GM19099 (cell line): ENCODE data around the gene RELN.

Experiments used
- POLR2A ChIP-seq: IDR thresholded peaks from 3 replicates; pipeline ENCODE4 v1.6.1; 2011; ENCODE audit warnings: low read depth; ENCODE audit not compliant: insufficient read length; ENCODE audit errors: extremely low read depth

RELN gene

DNA sequence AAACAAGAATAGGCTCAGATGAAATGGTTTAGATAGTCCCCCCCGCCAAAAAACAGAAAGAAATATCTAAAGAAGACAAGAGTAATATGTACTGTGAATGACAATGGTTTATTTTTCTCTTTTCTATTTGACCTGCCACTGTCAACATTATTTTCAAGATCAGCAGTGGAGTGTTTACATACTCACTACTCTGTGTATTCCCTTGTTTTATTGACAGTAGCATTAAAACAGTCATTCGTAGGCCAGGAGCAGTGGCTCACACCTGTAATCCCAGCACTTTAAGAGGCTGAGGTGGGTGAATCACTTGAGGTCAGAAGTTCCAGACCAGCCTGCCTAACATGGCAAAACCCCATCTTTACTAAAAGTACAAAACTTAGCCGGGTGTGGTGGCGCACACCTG, 298.2 kb downstream of the RELN start:
- no peak for TF ChIP-seq POLR2A

DNA sequence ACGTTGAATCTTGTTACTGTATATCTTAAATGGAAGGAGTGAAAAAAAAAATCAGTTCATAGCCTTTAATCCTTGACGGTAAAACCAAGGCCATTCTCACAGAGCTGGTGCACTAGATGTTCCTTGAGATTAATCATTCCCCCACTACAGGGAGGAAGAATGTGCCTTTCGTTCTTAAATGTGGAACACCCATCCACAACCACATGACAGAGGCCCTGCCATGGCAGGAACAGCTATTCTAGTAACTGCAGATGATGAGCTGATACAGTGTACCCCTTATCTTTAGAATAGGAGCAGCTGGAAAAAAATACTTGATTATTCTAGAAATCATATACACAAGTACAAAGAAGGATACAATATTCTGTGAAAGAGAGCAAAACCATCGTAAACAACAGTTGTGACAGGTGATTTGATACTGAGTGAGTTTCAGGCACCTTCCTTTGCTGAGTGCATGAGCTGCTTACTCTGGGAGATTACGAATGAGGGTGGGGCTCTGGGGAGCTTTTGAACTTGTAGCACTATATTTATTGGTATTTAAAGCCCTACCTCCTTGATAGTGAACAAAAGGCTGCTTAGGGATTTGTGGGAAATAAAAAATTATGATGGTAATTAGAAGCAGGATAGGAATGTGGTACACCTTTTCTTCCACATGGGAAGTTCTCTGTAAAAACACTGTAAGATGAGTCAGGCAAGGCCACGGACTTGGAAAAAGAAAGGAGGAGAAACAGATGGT, 299.1 kb downstream of the RELN start:
- no peak for TF ChIP-seq POLR2A

DNA sequence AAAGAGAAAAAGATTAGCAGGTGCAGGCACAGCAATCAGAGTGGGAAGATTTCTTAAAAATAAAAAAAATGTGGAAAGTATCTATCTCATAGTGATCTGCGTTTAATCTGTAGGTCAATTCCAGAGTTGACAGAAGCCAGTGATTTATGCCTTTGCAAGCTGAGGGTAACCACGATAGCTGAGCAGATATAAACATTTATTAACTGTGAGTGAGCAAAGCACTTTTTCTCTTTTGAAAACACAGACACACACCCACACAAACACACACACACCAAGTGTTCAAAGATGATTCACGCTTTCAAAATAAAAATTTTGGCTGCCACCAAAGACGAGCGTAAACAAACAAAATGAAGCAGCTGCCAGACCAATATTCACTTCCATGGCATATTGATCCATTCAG, 300.2 kb downstream of the RELN start:
- TF ChIP-seq POLR2A: no peak

DNA sequence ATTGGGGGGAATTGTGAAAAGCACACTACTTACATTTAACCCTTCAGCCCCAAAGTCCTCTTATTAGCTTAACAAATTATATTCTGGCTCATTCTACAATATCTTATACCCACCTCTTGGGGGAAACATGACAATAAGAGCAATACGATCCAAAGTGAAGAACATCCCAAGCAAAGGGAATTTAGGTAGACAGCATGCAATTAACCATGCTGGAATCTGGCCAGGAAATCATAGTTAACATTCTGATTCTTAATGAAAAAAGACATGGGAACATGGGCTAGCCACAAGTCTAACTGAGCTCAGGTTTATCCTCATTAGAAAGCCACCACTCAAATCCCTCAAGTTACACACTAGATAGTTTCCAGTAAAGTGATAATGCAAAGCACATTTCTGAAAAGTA, 301.5 kb downstream of the RELN start:
- no peak for TF ChIP-seq POLR2A

DNA sequence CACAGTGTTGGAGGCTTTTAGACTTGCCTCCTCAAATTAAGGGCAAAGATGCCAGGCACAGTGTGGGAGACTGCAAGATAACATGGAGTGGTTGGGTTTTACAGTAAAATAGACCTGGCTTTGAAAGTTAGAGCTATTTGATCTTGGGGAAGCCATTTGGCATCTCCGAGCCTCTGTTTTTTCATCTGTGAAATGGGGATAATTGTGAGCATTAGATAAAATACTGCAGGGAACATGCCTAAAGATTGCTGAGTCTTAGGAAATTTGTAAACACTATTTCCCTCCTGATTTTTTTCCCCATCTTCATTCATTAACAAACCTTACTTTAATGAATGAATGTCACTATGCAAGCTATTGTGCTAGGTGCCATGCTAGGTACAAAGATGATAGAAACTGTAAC, 302.2 kb downstream of the RELN start:
- no peak for TF ChIP-seq POLR2A

DNA sequence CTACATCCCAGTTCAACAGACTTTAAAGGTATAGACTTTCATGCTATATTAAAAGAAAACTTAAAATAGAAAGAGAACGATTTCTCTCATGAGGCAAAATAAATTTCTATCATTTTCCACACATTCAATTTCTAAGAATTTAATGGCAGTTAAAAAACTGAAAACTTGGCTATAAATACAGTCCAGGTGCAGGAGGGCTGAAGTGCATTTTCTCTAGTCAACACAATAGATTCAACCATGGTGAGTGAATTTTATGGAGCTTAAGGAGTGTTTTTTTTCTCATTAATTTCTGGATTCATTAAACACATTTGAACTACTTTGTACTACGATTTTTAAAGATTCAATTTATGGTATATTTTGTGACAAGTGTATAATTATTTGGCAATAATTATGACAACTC, 302.7 kb downstream of the RELN start:
- no peak for TF ChIP-seq POLR2A

DNA sequence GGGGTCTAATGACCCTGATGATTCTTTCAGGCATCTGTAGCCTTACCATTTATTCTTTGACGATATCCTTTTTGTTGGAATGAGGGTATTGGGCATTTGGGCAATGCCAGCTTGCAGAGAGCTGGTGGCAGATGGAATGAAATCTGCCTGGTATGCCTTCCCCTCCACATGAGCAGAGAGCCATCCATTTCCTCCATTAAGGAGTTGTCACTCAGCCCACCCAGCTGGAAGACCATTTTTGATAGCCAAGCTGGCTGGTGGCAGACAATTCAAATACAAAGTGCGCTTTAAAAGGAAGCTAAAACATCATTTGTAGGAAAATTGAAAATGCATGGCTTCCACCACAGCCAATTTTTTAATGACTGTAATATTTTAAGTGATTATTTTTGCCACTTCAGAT, 303.4 kb downstream of the RELN start:
- TF ChIP-seq POLR2A: no peak

DNA sequence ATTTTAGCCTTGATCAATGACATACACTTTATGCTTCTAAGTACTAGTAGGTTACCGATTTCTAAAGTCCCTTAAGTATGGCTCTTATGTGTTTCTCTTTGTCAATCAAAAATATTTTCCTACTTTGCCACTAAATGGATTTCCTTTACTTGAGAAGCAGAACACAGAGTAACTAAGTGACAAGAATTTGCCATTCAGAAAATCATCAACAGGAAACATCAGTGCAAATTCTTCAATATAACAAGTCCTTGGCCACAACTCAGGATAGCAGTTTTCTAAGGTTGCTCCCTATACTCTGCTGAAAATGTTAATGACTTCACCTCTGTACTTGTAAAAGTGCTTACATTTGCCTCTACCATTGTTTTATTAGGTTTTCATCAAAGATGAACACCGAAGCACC, 303.8 kb downstream of the RELN start:
- no peak for TF ChIP-seq POLR2A

DNA sequence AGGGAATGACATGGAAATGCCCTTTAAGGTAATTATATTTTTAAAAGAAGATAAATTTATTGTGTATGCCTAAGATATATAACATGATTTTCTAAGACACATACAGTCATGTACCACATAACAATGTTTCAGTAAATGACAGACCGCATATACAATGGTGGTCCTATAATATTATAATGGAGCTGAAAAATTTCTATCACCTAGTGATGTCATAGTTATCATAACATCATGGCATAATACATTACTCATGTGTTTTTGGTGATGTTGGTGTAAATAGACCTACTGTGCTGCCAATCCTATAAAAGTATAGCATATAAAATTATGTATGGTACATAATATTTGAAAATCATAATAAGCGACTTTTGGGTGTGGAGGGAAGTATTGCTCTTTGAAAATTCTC, 306.1 kb downstream of the RELN start:
- TF ChIP-seq POLR2A: no peak

DNA sequence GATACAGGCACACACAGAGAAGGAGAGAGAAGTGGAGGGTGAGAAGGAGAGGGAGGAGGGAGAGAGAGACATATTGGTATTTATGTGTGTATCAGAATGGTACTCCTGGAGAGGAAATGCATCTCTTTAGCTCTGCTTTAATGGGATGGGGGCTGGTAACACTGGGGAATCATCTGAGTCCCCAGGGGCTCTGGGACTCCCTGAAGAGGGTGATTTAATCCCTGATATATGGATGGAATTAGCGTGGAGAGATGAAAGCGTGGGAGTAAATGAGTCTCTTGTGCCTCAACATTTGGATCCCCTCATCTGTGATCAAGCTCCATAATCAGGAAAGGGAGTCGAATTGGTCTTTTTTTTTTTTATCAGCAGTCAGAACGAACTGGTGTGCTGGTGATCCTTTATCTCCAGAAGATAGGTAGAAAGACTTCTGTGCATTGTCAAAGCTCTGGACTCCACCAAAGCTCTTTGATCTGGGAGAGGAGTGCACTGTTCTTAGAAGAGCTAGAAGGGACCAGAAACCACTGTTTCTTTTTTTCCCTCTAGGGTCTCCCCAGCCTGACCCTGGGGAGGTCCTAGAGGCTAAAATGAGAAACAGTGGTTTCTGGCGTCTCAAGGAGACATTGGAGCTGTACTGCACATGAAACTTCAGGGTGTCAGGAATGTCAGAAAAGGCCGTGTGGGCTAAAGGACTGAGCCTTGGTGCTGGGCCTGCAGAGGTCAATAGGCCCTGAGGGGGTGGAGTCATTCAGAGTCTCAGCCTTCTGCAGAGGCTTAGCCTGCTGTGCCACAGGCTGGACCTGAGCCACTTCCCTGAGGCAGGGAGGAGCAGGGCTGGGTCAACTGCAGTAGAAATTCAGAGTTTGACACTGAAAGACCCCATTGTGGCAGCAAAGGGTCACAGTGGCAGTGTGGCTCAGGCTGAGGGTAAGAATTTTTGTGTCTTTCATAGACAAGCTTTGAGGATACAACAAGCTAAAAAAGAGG, 309.0 kb downstream of the RELN start:
- TF ChIP-seq POLR2A: no peak

DNA sequence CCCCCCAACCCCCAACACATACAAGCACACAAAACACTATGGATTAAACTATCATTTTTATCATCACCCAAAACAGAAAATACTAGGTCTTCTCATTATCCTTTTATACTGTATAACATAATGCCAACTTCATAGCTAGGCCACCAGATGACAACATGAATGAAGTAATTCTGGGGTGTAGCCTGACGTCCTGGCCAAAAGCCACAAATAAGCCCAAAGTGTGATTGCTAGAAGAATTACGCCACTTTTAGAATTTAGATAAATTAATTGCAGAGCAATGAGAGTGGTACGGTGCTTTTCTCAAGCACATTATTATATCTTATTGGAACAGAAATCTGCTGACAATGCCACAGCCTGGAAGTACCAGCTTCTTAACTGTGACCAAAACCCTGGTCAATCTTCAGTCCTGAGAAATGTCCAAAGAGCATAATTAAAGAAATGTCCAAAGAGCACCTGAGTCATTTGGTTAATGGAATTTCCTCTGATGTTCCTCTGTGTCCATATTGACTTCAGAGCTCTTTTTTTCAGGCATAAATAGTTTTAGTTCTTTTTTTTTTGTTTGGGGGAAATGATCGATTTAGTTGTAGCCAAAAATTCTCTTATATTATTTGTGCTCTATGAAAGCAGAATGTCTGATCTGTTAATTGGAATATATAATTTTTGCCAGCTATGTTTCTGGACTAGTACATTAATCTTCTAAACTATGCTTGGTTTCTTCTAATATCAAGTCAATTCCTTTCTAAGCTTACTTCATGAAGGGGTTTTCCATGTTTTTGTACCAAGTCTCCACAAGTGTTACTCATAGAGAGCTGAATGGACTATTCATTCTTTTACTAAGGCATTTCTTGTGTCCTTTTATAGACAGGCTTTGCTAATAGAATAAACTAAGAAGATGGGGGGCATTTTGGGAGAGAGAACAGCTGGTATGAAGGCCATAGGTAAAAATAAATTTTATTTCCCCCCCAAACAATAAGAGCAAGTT, 310.0 kb downstream of the RELN start:
- no peak for TF ChIP-seq POLR2A

DNA sequence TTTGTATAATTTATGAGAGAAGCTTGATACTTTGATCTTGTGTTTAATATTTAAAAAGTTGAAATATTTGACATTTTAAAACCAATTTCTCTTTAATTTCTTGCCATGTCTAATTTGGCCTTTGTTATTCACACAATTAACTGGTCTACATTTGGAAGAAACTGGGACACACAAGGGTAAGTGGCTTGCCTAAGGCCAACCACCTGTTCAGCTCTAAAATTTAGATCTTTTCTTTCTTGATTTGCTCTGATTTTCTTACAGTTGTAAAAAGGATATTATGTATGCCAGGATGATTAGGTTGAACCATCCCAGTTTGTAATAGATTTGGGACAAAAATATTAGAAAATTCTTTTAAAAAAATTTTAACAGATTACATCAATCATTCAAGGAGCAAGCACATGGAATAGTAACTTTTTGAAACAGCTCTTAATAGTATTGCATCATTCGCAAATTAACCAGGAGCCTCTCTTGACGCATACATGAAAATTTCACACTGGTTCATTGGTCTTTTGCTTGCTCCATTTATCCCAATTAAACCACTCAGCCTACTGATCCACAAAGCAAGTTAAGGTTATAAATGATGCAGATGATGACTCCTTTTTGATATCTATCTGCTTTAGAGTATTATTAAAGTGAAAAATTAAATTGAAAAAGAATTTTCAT, 321.0 kb downstream of the RELN start:
- TF ChIP-seq POLR2A: no peak

DNA sequence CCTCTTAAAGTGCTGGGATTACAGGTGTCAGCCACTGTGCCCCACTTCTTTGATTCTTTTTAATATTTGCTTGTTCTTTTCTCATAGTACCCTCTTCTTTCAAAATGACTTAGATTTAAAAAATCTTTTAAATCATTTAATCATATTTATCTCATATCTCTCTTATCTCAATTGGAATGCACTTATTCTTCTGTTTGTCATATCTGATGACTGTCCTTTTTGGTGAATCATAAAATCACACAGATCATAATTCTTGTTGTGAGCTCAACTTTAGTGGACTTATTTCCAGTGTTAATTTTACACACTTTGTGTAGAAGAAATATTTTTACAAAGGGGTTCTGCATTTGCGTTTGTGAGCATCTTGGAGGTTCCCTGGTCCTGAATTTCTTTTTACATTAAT, 323.1 kb downstream of the RELN start:
- TF ChIP-seq POLR2A: no peak

DNA sequence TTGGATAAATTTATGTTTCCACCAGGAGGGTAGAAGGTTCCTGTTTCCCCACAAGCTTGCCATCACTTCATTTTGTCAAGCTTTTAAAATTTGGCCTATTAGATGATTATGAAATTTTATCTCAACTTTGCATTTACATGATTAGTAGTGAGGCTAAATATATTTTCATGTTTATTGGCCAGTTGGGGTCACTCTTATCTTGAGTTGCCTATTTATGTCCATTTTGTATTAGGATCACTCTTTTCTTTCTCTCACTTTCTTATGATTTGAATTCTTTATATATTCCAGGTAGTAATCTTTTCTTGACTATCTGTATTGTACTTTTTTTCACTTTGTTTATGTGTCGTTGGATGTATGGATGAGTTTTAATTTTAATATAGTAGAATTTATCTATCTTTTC, 324.9 kb downstream of the RELN start:
- no peak for TF ChIP-seq POLR2A

DNA sequence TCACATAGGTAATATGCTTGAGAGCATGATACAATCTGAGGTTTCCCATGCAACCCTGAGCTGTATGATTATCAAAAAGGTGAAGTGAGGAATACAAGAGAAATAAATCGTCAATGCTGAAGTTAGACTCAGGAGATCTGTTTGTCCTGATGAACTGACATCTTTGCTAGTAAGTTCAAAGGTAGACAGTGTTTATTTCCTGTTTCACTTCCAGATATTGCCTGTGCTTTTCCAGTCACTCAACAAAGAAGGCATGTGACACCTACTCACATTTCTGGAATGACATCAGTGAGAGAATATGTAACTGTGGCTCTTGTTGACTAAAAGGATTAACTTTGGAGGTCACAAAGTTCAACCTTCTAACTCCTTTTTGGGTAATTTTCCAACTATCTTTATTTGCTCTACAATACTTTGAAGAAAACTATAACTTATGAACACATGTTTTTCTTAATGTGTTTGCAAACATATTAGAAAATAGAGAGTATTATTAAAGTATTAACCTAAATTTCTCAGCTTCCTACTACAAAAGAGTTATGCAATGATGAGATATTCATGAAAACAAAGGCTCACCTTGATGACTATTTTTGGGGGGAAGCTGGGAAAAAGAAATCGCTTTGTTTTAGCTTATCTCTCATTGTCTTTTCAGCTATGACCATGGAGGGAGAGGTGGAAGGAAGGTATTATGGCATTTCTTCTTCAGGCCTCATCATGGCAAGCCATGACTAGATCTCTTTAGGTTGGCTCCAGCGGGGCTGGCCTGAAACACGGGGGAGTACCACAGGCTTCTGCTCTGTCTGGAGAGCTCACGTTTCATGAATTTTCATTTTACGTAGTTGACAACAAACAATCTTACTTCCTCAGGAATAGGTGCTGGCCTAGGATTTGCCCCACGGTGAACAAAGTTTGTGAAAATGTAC, 328.7 kb downstream of the RELN start:
- no peak for TF ChIP-seq POLR2A
